ENCODE data around the gene ADGRA1. TPM values are rescaled to one million over a fixed set of nuclear protein-coding genes. Genes with fewer than 3 reads are reported as not detected.

Gene ADGRA1
- total and polyA plus RNA-seq, 5 donors: 0.02 to 0.14 TPM; not detected in 3

GRCh38 chr10:133067149-133068105 lies 20.3 kb upstream of the ADGRA1 start:
- Histone ChIP-seq H3K9me3 (ENCODE audit: control insufficient read depth, low read length) (no peaks in the 10 kb centered on the region), H3K4me3 (ENCODE audit: low read length) (no peak overlapping the region), H3K27me3 (ENCODE audit: control insufficient read depth, insufficient read depth) (no peaks in the 10 kb centered on the region), H3K27ac (ENCODE audit: low read length) (no peak overlapping the region), H3K4me1 (ENCODE audit: control insufficient read depth, insufficient read depth, low read length) (no peaks in the 10 kb centered on the region)
- ATAC-seq: peak; percentile 15 to 31
- WGBS: 63% methylated on average over 26 of the region's 26 CpGs
- peak in 1 of 3 donors; percentile 33 for DNase-seq
- intact Hi-C loops (cut with DNase I): no loop called here

- H3K4me3 ChIP-seq (ENCODE audit: low read length): no peak overlapping the region
- no peaks in the 10 kb centered on the region for H3K4me1 ChIP-seq (ENCODE audit: control insufficient read depth, insufficient read depth, low read length)
- DNase-seq (peak in 1 of 3 donors; percentile 33), ATAC-seq (no peak)
- WGBS: 83% methylated on average over 24 of the region's 24 CpGs
- intact Hi-C loops (cut with DNase I): no loop called here
- H3K27me3 ChIP-seq (ENCODE audit: control insufficient read depth, insufficient read depth): no peaks in the 10 kb centered on the region
- no peak overlapping the region for H3K27ac ChIP-seq (ENCODE audit: low read length)
- no peaks in the 10 kb centered on the region for H3K9me3 ChIP-seq (ENCODE audit: control insufficient read depth, low read length)
Observed at GRCh38 chr10:133068111-133069032, 19.4 kb upstream of the ADGRA1 start.

- H3K4me3 ChIP-seq (ENCODE audit: low read length): no peak overlapping the region
- H3K27ac ChIP-seq (ENCODE audit: low read length): no peak overlapping the region
- DNase-seq: peak in 1 of 3 donors; percentile 26
- WGBS: 68% methylated on average over 23 of the region's 23 CpGs
- intact Hi-C loops (cut with DNase I): no loop called here
- ATAC-seq: no peak
- no peaks in the 10 kb centered on the region for H3K9me3 ChIP-seq (ENCODE audit: control insufficient read depth, low read length)
- no peaks in the 10 kb centered on the region for H3K4me1 ChIP-seq (ENCODE audit: control insufficient read depth, insufficient read depth, low read length)
- no peaks in the 10 kb centered on the region for H3K27me3 ChIP-seq (ENCODE audit: control insufficient read depth, insufficient read depth)
Observed at GRCh38 chr10:133069033-133069525, 18.6 kb upstream of the ADGRA1 start.

- Histone ChIP-seq H3K27ac (ENCODE audit: low read length) (no peak overlapping the region), H3K27me3 (ENCODE audit: control insufficient read depth, insufficient read depth) (no peaks in the 10 kb centered on the region), H3K4me3 (ENCODE audit: low read length) (no peak overlapping the region), H3K4me1 (ENCODE audit: control insufficient read depth, insufficient read depth, low read length) (no peaks in the 10 kb centered on the region), H3K9me3 (ENCODE audit: control insufficient read depth, low read length) (no peaks in the 10 kb centered on the region)
- intact Hi-C loops (cut with DNase I): no loop called here
- ATAC-seq (no peak), DNase-seq (peak in 1 of 3 donors; percentile 4)
- 70% methylated on average over 16 of the region's 16 CpGs for WGBS
Observed at GRCh38 chr10:133070405-133070804, 17.3 kb upstream of the ADGRA1 start.

- no peak overlapping the region for H3K27ac ChIP-seq (ENCODE audit: low read length)
- no peak for ATAC-seq
- 77% methylated on average over 21 of the region's 21 CpGs for WGBS
- H3K9me3 ChIP-seq (ENCODE audit: control insufficient read depth, low read length): no peaks in the 10 kb centered on the region
- DNase-seq: peak in 1 of 3 donors; percentile 20
- intact Hi-C loops (cut with DNase I): no loop called here
- no peaks in the 10 kb centered on the region for H3K27me3 ChIP-seq (ENCODE audit: control insufficient read depth, insufficient read depth)
- H3K4me3 ChIP-seq (ENCODE audit: low read length): no peak overlapping the region
- H3K4me1 ChIP-seq (ENCODE audit: control insufficient read depth, insufficient read depth, low read length): no peaks in the 10 kb centered on the region
Observed at GRCh38 chr10:133070810-133071209, 16.9 kb upstream of the ADGRA1 start.

GRCh38 chr10:133071733-133072132 lies 16.0 kb upstream of the ADGRA1 start:
- intact Hi-C loops (cut with DNase I): no loop called here
- no peak overlapping the region for H3K27ac ChIP-seq (ENCODE audit: low read length)
- ATAC-seq: no peak
- 74% methylated on average over 11 of the region's 11 CpGs for WGBS
- no peak overlapping the region for H3K4me3 ChIP-seq (ENCODE audit: low read length)
- peak in 2 of 3 donors; percentile 35 to 36 for DNase-seq
- H3K9me3 ChIP-seq (ENCODE audit: control insufficient read depth, low read length): no peaks in the 10 kb centered on the region
- no peaks in the 10 kb centered on the region for H3K27me3 ChIP-seq (ENCODE audit: control insufficient read depth, insufficient read depth)
- H3K4me1 ChIP-seq (ENCODE audit: control insufficient read depth, insufficient read depth, low read length): no peaks in the 10 kb centered on the region

GRCh38 chr10:133072196-133072595 lies 15.5 kb upstream of the ADGRA1 start:
- Histone ChIP-seq H3K27me3 (ENCODE audit: control insufficient read depth, insufficient read depth) (no peaks in the 10 kb centered on the region), H3K4me3 (ENCODE audit: low read length) (no peak overlapping the region), H3K9me3 (ENCODE audit: control insufficient read depth, low read length) (no peaks in the 10 kb centered on the region), H3K27ac (ENCODE audit: low read length) (no peak overlapping the region), H3K4me1 (ENCODE audit: control insufficient read depth, insufficient read depth, low read length) (no peaks in the 10 kb centered on the region)
- 54% methylated on average over 19 of the region's 19 CpGs for WGBS
- intact Hi-C loops (cut with DNase I): no loop called here
- peak in 2 of 3 donors; percentile 42 to 45 for DNase-seq
- no peak for ATAC-seq

- DNase-seq (peak in 1 of 3 donors; percentile 36), ATAC-seq (no peak)
- Histone ChIP-seq H3K9me3 (ENCODE audit: control insufficient read depth, low read length) (no peaks in the 10 kb centered on the region), H3K4me3 (ENCODE audit: low read length) (no peak overlapping the region), H3K4me1 (ENCODE audit: control insufficient read depth, insufficient read depth, low read length) (no peaks in the 10 kb centered on the region), H3K27me3 (ENCODE audit: control insufficient read depth, insufficient read depth) (no peaks in the 10 kb centered on the region), H3K27ac (ENCODE audit: low read length) (no peak overlapping the region)
- intact Hi-C loops (cut with DNase I): no loop called here
- 86% methylated on average over 34 of the region's 34 CpGs for WGBS
Observed at GRCh38 chr10:133072720-133073390, 14.9 kb upstream of the ADGRA1 start.

GRCh38 chr10:133075346-133076137 lies 12.2 kb upstream of the ADGRA1 start:
- H3K9me3 ChIP-seq (ENCODE audit: control insufficient read depth, low read length): no peaks in the 10 kb centered on the region
- peak in 1 of 3 donors; percentile 37 for DNase-seq
- intact Hi-C loops (cut with DNase I): no loop called here
- 80% methylated on average over 25 of the region's 25 CpGs for WGBS
- H3K4me1 ChIP-seq (ENCODE audit: control insufficient read depth, insufficient read depth, low read length): no peaks in the 10 kb centered on the region
- no peaks in the 10 kb centered on the region for H3K27me3 ChIP-seq (ENCODE audit: control insufficient read depth, insufficient read depth)
- H3K27ac ChIP-seq (ENCODE audit: low read length): no peak overlapping the region
- no peak overlapping the region for H3K4me3 ChIP-seq (ENCODE audit: low read length)
- ATAC-seq: no peak

Data from right cardiac atrium (tissue), 5 donors.